T-helper 22 cell (primary cell): ENCODE measurements around the gene PKP4.
"Not testable (repeated sequence)": the region's sequence is repeated elsewhere in the genome, so short reads cannot be mapped to it uniquely, and the experiment has no call there.

Experiments
- DNase-seq: peaks from one replicate; pipeline ENCODE4 v3.0.0-alpha.2; 2020; ENCODE audit warnings: low read depth

Gene PKP4

DNA sequence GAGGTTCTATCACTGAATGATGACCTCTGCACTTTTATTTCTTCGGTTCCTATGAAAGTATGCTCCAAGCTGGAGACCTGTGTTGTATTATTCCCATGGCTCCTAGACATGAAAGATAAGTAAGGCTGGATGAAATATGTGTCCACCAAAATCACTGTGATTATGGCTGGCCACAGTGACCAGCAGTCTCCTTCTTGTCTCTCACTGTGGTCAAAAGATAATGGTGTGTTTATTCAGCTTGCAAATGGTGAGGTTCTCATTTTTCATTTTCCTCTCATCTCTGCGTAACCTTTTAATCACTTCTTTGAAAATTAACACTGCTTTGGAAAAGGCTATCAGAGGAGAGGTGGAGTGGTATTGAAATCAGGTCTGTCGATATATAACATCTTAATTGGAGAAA lies 230.6 kb downstream of the PKP4 start:
- DNase-seq = no peak

- DNase-seq = no peak
These were observed 232.0 kb downstream of the PKP4 start for GRCh38 chr2:158688721-158689120.

GRCh38 chr2:158689391-158689790 lies 232.6 kb downstream of the PKP4 start:
- no peak for DNase-seq

DNA sequence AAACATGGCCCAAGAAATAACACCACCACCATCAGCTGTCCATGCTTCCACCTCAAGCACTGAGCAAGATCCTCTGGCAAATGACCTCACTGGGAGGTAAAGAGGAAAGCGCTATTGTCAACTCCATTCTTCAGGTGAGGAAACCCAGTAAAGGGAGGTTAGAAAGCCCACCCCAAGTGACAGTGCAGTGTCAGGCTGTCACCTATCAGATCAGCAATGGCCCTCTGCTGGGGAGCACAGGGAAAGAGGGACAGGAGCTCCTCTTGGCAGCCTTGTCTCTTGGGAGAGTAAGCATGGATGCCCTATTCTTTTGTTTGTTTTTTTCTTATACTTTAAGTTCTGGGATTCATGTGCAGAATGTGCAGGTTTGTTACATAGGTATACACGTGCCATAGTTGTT lies 234.1 kb downstream of the PKP4 start:
- DNase-seq = no peak

- DNase-seq = no peak
These were observed 234.9 kb downstream of the PKP4 start for GRCh38 chr2:158691619-158692018.

GRCh38 chr2:158692372-158693103 lies 235.8 kb downstream of the PKP4 start:
- DNase-seq = no peak

DNA sequence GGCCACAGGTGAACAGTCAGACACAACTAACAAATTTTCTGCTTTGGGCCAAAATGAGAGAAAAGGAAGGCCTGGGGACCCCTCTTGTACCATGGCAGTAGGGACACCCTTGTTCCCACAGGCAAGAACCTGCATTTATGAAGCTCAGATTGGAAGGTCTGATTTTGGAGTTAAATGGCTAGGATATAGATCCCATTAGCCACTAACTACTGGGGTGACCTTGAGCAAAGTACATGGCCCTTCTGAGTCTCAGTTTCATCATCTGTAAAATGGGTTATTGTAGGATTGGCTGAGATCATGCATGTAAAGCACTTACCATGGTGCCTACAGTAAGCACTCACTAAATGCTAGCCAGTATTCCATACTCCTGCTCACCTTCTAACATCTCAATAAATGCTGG lies 236.7 kb downstream of the PKP4 start:
- no peak for DNase-seq

DNA sequence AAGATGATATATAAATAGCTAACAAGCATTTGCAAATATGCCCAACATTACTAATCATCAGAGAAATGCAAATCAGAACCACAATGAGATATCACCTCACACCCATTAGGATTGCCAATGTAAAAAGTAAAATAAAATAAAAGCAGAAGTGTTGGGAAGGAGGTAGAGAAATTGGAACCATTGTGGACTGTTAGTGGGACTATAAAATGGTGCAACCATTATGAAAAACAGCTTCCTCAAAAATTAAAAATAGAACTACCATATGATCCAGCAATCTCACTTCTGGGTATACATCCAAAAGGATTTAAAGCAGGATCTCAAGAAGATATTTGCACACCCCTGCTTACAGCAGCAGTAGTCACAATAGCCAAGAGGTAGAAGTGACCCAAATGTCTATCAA lies 238.6 kb downstream of the PKP4 start:
- DNase-seq = no peak

GRCh38 chr2:158695744-158696143 lies 239.0 kb downstream of the PKP4 start:
- not testable (repeated sequence) for DNase-seq

GRCh38 chr2:158699323-158699722 lies 242.6 kb downstream of the PKP4 start:
- DNase-seq = no peak

GRCh38 chr2:158701101-158701500 lies 244.3 kb downstream of the PKP4 start:
- no peak for DNase-seq

DNA sequence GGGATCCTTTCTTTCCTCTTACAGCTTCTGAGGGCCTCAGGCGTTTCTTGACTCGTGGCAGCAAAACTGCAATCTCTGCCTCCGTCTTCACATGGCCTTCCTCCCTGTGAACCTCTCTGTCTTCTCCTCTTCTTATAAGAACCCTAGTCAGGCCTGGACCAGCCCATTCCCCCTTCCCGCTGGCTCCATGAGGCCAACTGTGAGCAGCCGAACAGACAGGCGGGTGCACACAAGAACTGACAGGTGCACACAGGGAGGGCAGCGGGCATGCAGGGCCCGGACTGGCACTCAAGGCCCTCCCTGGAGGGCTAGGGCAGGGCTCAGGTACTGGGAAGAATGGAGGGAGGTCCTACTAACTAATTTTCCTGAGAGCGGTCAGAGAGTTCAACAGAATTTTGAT lies 246.0 kb downstream of the PKP4 start:
- DNase-seq = no peak

GRCh38 chr2:158704724-158705465 lies 248.1 kb downstream of the PKP4 start:
- not testable (repeated sequence) for DNase-seq

DNA sequence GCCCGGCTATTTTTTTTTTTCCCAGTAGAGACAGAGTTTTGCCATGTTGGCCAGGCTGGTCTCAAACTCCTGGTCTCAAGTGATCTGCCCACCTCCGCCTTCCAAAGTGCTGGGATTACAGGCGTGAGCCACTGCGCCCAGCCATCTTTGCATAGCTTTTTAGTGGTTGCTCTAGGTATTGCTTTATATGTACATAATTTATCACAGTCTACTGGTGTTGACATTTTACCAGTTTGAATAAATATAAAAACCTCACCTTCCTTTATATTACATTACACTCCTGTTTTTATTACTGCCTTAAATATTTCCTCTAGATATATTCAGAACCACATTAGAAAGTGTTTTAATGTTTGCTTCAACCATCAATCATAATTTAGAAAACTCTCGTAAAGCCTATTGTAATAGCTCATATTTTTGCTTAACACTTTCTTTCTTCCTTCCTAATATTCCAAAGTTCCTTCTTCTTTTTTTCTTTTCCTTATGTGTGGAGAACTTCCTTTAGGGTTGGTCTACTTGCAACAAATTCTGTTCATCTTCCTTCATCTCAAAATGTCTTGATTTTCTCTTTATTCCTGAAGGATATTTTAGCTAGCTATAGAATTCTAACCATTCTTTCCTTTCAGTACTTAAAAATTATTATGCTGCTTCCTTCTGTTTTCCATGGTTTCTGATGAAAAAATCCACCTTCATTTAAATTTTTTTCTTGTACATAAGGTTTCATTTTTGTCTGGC lies 256.2 kb downstream of the PKP4 start:
- no peak for DNase-seq

GRCh38 chr2:158713523-158714138 lies 256.9 kb downstream of the PKP4 start:
- DNase-seq = no peak

- DNase-seq = no peak
These were observed 257.7 kb downstream of the PKP4 start for GRCh38 chr2:158714420-158714819.

GRCh38 chr2:158715357-158715756 lies 258.6 kb downstream of the PKP4 start:
- DNase-seq = no peak

GRCh38 chr2:158716121-158716791 lies 259.5 kb downstream of the PKP4 start:
- no peak for DNase-seq

DNA sequence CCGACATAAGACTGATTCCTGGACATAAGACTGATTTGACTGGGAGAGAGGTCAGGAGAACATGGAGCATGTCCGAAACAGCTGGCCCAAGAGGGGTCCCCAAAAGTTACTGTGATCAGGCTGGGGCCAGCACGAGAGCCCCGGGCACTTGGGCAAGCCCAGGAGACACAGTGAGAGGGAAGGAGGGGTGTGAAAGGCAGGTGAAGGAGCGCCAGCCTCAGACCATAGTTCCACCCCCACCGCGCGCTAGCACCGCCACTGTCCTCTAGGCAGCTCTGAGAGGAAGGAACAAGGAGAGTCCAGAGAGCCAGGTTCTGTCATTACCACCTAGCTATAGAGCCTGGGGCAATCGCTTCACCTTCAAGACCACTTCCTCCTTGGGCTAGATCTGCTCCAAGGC lies 260.2 kb downstream of the PKP4 start:
- DNase-seq = no peak

GRCh38 chr2:158717366-158718195 lies 260.8 kb downstream of the PKP4 start:
- DNase-seq = no peak

- DNase-seq = no peak
These were observed 261.4 kb downstream of the PKP4 start for GRCh38 chr2:158718196-158718585.
